ENCODE results near the gene TMPRSS5. TPM values are rescaled to one million over a fixed set of nuclear protein-coding genes. Genes with fewer than 3 reads are reported as not detected.
"Not testable (repeated sequence)": the region's sequence is repeated elsewhere in the genome, so short reads cannot be mapped to it uniquely, and the experiment has no call there.

TMPRSS5 gene
- total RNA-seq, 4 donors from 2014 or later = 1.5 TPM; not detected in 3

DNA sequence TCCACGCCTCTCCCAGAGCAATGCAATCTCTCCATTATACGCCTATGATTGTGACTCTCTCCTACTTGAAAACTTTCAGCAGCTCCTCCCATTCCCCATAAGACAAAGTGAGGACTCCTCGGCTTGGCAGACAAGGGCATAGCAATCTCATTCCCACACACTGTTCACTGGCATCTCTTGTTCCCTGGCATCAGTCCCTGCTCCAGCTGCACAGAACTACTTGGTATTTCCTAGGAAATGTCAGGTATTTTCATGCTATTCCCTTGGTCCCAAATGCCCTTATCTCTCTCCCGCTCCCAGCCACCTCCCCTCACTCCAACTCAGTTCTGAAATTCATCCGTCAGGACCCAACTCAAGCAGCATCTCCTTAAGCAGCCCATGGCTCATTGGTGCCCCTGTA, 28.4 kb downstream of the TMPRSS5 start:
- no peak overlapping the region for H3K4me3 ChIP-seq
- no peaks in the 10 kb centered on the region for H3K27me3 ChIP-seq
- TF ChIP-seq POLR2A (IDR thresholded peaks at IDR 0.05) = no peak
- TF ChIP-seq, protein P1, sequence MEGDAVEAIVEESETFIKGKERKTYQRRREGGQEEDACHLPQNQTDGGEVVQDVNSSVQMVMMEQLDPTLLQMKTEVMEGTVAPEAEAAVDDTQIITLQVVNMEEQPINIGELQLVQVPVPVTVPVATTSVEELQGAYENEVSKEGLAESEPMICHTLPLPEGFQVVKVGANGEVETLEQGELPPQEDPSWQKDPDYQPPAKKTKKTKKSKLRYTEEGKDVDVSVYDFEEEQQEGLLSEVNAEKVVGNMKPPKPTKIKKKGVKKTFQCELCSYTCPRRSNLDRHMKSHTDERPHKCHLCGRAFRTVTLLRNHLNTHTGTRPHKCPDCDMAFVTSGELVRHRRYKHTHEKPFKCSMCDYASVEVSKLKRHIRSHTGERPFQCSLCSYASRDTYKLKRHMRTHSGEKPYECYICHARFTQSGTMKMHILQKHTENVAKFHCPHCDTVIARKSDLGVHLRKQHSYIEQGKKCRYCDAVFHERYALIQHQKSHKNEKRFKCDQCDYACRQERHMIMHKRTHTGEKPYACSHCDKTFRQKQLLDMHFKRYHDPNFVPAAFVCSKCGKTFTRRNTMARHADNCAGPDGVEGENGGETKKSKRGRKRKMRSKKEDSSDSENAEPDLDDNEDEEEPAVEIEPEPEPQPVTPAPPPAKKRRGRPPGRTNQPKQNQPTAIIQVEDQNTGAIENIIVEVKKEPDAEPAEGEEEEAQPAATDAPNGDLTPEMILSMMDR (IDR thresholded peaks at IDR 0.05) = no peak
- no peaks in the 10 kb centered on the region for H3K36me3 ChIP-seq
- no peak for DNase-seq
- H3K9me3 ChIP-seq = no peaks in the 10 kb centered on the region
- no peak overlapping the region for H3K27ac ChIP-seq
- H3K4me1 ChIP-seq = no peaks in the 10 kb centered on the region

- DNase-seq = no peak
- H3K4me3 ChIP-seq = no peak overlapping the region
- TF ChIP-seq, protein P1 (IDR thresholded peaks at IDR 0.05) = no peak
- no peak for TF ChIP-seq POLR2A (IDR thresholded peaks at IDR 0.05)
- no peaks in the 10 kb centered on the region for H3K9me3 ChIP-seq
- no peak overlapping the region for H3K27ac ChIP-seq
- H3K36me3 ChIP-seq = no peaks in the 10 kb centered on the region
- H3K4me1 ChIP-seq = no peaks in the 10 kb centered on the region
- H3K27me3 ChIP-seq = no peaks in the 10 kb centered on the region
Observed at GRCh38 chr11:113675565-113675964, 30.5 kb downstream of the TMPRSS5 start.

DNA sequence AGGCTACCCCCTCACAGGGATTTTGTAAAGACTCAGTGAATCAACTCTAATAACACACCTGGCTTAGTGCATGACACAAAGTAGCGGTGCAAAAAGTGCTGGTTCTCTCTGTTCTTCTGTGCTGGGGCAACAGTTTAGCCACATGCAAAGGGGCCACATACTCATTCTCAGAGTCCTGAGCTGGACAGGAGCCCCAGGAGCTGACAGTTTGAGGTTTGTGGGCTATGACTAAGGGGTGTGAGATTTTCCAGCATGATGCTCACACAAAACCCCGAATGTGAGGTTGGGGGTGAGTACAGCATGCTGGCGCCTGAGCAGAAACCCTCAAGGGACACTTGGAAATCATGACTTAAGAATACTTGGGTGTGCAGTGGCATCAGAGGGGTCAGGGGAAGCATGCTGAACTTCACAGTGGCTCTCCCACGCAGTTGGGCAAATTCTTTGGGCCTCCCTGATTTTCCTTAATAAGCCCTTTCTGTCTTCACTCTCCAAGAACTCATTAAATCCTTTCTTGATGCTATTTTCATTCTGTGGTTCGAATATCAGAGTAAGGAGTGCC, 31.0 kb downstream of the TMPRSS5 start:
- Histone ChIP-seq H3K36me3 (no peaks in the 10 kb centered on the region), H3K4me1 (no peaks in the 10 kb centered on the region), H3K27ac (no peak overlapping the region), H3K4me3 (no peak overlapping the region), H3K9me3 (no peaks in the 10 kb centered on the region), H3K27me3 (no peaks in the 10 kb centered on the region)
- DNase-seq = no peak
- TF ChIP-seq, protein P1 (IDR thresholded peaks at IDR 0.05) = no peak
- no peak for TF ChIP-seq POLR2A (IDR thresholded peaks at IDR 0.05)

DNA sequence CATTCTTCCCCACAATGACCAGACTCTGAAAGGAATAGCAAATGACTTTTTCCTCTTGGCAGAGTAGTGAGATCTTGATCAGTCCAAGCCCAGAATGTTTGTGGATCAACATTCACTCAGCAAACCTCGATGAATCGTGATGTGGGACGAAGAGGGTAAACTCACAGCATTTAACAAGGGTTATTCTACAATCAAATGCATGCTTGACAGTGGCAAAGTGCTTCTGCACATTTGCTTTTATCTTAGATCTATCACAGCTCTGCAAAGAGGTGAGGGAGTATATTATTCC, 31.8 kb downstream of the TMPRSS5 start:
- DNase-seq = no peak
- H3K27ac ChIP-seq = no peak overlapping the region
- TF ChIP-seq, protein P1 (IDR thresholded peaks at IDR 0.05) = no peak
- no peak for TF ChIP-seq POLR2A (IDR thresholded peaks at IDR 0.05)

DNA sequence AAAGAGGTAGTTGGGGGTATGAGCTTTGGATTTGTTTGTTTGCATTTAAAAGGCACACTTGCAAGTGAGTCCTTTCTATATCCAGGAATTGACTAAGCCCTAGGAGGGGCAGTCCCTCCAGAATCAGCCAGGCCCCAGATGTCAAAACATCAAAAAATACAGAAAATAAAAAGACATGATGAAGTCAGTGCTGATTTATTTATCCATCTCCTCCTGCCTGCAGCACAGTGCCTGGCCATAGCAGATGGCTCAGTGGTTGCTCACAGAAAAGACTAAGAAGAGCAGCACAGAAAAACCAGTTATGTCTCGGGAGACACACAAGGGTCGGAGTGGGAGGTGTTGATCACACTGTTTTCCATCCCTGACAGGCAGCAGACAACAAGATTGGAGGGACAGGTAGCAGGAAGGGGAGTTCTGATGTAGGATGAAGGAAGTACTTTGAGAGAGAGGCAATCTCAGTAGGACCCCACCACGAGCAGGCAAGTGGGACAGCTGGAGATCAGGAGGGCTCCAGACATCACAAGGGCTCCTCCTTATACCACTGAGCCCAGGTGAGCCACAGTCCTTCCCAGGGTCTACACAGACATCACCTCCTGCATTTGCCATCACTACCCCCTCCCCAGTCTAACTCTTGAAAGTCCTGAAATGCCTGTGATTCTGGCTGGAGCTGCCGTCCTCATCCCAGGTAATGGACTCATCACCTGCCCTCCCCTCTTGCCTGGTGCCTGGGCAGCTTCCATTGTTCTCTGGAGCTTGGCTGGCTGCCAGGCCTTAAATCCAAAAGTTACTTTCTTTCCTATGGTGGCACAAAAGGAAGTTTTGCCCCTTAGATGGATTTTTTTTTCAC, 32.3 kb downstream of the TMPRSS5 start:
- TF ChIP-seq, protein P1 (IDR thresholded peaks at IDR 0.05) = no peak
- TF ChIP-seq POLR2A (IDR thresholded peaks at IDR 0.05) = no peak
- no peak for DNase-seq
- Histone ChIP-seq H3K27me3 (no peaks in the 10 kb centered on the region), H3K9me3 (no peaks in the 10 kb centered on the region), H3K27ac (no peak overlapping the region), H3K36me3 (no peaks in the 10 kb centered on the region), H3K4me1 (no peaks in the 10 kb centered on the region), H3K4me3 (no peak overlapping the region)

More for the DNA sequence above, 31.8 kb downstream of the TMPRSS5 start:
- Histone ChIP-seq H3K27me3 (no peaks in the 10 kb centered on the region), H3K9me3 (no peaks in the 10 kb centered on the region), H3K4me3 (no peak overlapping the region), H3K36me3 (no peaks in the 10 kb centered on the region), H3K4me1 (no peaks in the 10 kb centered on the region)

- H3K36me3 ChIP-seq, H3K4me1 ChIP-seq, DNase-seq, H3K4me3 ChIP-seq, H3K27me3 ChIP-seq, H3K27ac ChIP-seq, H3K9me3 ChIP-seq: not testable (repeated sequence)
Observed at GRCh38 chr11:113671914-113672313, 34.2 kb downstream of the TMPRSS5 start.
